Measurements from ENCODE around the gene CPNE2. TPM values are rescaled to one million over a fixed set of nuclear protein-coding genes. Genes with fewer than 3 reads are reported as not detected.

CPNE2 gene
- total RNA-seq, 4 donors from 2014 or later, result 25.1 to 41.4 (median 40.6) TPM

DNA sequence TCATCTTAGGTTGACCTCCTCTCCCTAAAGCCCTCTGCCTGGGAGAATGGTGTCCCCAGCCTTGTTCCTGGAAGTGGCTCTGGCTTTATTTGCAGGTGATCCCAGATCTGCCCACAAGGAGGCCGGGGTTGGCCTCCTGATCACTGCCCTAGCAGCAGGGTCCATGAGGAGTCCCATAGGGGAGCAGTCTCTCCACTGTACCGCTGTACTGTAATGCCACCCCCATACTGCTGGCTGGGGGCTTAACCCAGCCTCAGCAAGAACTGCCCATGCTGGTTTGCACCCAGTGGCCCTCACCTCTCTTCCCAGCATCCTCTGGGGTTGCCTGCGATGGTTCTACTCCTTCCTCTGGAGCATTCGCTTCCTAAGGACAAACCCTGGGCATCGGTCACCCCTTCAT, 54.4 kb downstream of the CPNE2 start:
- H3K27ac ChIP-seq, result no peak overlapping the region
- TF ChIP-seq, protein P1, sequence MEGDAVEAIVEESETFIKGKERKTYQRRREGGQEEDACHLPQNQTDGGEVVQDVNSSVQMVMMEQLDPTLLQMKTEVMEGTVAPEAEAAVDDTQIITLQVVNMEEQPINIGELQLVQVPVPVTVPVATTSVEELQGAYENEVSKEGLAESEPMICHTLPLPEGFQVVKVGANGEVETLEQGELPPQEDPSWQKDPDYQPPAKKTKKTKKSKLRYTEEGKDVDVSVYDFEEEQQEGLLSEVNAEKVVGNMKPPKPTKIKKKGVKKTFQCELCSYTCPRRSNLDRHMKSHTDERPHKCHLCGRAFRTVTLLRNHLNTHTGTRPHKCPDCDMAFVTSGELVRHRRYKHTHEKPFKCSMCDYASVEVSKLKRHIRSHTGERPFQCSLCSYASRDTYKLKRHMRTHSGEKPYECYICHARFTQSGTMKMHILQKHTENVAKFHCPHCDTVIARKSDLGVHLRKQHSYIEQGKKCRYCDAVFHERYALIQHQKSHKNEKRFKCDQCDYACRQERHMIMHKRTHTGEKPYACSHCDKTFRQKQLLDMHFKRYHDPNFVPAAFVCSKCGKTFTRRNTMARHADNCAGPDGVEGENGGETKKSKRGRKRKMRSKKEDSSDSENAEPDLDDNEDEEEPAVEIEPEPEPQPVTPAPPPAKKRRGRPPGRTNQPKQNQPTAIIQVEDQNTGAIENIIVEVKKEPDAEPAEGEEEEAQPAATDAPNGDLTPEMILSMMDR (IDR thresholded peaks at IDR 0.05), result no peak
- no peak for TF ChIP-seq POLR2A (IDR thresholded peaks at IDR 0.05)
- no peaks in the 10 kb centered on the region for H3K4me1 ChIP-seq
- H3K4me3 ChIP-seq, result no peak overlapping the region
- DNase-seq, result no peak
- intact Hi-C loops (cut with DNase I; ENCODE audit: low total_unique reads), result no loop called here
- H3K36me3 ChIP-seq, result no peaks in the 10 kb centered on the region
- H3K27me3 ChIP-seq, result no peaks in the 10 kb centered on the region
- H3K9me3 ChIP-seq, result no peaks in the 10 kb centered on the region

GRCh38 chr16:57147381-57148221, 55.2 kb downstream of the CPNE2 start:
- intact Hi-C loops (cut with DNase I; ENCODE audit: low total_unique reads), result no loop called here
- H3K9me3 ChIP-seq, result no peaks in the 10 kb centered on the region
- H3K4me3 ChIP-seq, result no peak overlapping the region
- no peak for DNase-seq
- TF ChIP-seq, protein P1 (IDR thresholded peaks at IDR 0.05), result no peak
- no peak for TF ChIP-seq POLR2A (IDR thresholded peaks at IDR 0.05)
- H3K27me3 ChIP-seq, result no peaks in the 10 kb centered on the region
- H3K27ac ChIP-seq, result peak overlapping the region in 1 of 2 donors; percentile 27
- H3K4me1 ChIP-seq, result no peaks in the 10 kb centered on the region
- no peaks in the 10 kb centered on the region for H3K36me3 ChIP-seq

GRCh38 chr16:57148481-57148880, 56.1 kb downstream of the CPNE2 start:
- no peaks in the 10 kb centered on the region for H3K27me3 ChIP-seq
- intact Hi-C loops (cut with DNase I; ENCODE audit: low total_unique reads), result no loop called here
- H3K9me3 ChIP-seq, result no peaks in the 10 kb centered on the region
- H3K4me3 ChIP-seq, result no peak overlapping the region
- peak overlapping the region; percentile 27 to 34 for H3K27ac ChIP-seq
- DNase-seq, result no peak
- H3K4me1 ChIP-seq, result no peaks in the 10 kb centered on the region
- TF ChIP-seq POLR2A (IDR thresholded peaks at IDR 0.05), result no peak
- TF ChIP-seq, protein P1 (IDR thresholded peaks at IDR 0.05), result no peak
- H3K36me3 ChIP-seq, result no peaks in the 10 kb centered on the region

- intact Hi-C loops (cut with DNase I; ENCODE audit: low total_unique reads), result no loop called here
- no peak for TF ChIP-seq POLR2A (IDR thresholded peaks at IDR 0.05)
- TF ChIP-seq, protein P1 (IDR thresholded peaks at IDR 0.05), result no peak
- no peak overlapping the region for H3K4me3 ChIP-seq
- no peak for DNase-seq
- no peak overlapping the region for H3K27ac ChIP-seq
- no peaks in the 10 kb centered on the region for H3K9me3 ChIP-seq
- H3K27me3 ChIP-seq, result no peaks in the 10 kb centered on the region
- no peaks in the 10 kb centered on the region for H3K36me3 ChIP-seq
- H3K4me1 ChIP-seq, result no peaks in the 10 kb centered on the region
Observed at GRCh38 chr16:57149391-57149790, 57.0 kb downstream of the CPNE2 start.

DNA sequence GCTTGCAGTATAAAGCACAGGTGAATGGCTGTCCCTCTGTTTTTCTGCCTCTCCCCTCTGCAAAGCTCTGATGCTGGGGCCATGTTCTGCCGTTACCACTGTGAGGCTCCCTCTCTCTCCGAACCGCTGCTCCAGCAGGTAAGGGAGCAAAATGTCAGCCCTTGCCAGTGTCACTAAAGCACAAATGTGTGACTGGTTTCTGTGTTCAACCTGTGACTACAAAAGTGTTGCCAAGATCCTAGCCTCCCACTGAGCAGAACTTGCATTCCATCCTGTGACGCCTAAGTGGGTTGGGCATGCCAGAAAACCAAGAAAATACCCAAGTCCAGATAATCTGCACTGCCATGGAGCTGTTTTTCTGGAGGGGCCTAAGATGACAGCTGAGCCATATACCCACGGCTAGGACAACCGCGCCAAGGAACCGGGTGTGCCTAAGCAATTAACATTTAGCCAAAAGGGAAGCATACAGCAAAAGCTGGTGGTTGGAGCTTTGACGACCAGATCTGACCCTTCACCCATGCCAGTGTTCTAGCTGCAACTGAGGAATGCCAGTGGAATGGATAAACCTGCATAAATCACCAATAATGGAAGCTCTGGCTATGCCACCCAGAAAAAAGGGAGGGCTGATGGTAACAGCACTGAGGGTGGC, 58.4 kb downstream of the CPNE2 start:
- Histone ChIP-seq H3K27ac (no peak overlapping the region), H3K36me3 (no peaks in the 10 kb centered on the region), H3K4me1 (no peaks in the 10 kb centered on the region), H3K4me3 (no peak overlapping the region), H3K27me3 (no peaks in the 10 kb centered on the region), H3K9me3 (no peaks in the 10 kb centered on the region)
- DNase-seq, result no peak
- TF ChIP-seq, protein P1 (IDR thresholded peaks at IDR 0.05), result no peak
- no peak for TF ChIP-seq POLR2A (IDR thresholded peaks at IDR 0.05)
- intact Hi-C loops (cut with DNase I; ENCODE audit: low total_unique reads), result no loop called here

Measured in uterus (tissue), 4 donors.